GM12892 (cell line): ENCODE results near the gene PSMB1.

ENCODE experiments used
- POLR2A ChIP-seq: IDR thresholded peaks from 2 replicates; pipeline ENCODE4 v1.6.1; 2011; ENCODE audit warnings: low read depth, low read length, control low read depth
- TAF1 ChIP-seq: IDR thresholded peaks from 2 replicates; pipeline ENCODE4 v1.6.1; 2011; ENCODE audit warnings: low read depth, mild to moderate bottlenecking, control low read depth, low read length, borderline replicate concordance

- TF ChIP-seq POLR2A, result no peak
- TF ChIP-seq TAF1, result no peak
These were observed 27.3 kb downstream of the PSMB1 start for GRCh38 chr6:170525795-170526194.
